Pancreas (tissue), 10 donors: Measurements from ENCODE around the gene PLET1. TPM values are rescaled to one million over a fixed set of nuclear protein-coding genes. Genes with fewer than 3 reads are reported as not detected.
A peak's percentile ranks its signal among the peaks of the same experiment; 100 is the strongest.

ENCODE experiments used
- ATAC-seq, 4 donors: fragments of 200-7000 bp; cut with Tn5 transposase; one replicate each; pipeline versions ENCODE4 v1.8.0 to v1.9.1; 2020; ENCODE audit warnings: mild to moderate bottlenecking in 4 of 4, moderate library complexity in 4 of 4
- DNase-seq, 6 donors: peaks; one replicate each; pipeline ENCODE4 v3.0.0-alpha.2; 2020
- FAIRE-seq: peaks from 2 replicates; lab custom pipeline; 2012; peaks lifted over from hg19 to GRCh38; lab: Jason Lieb, UNC
- H3K27ac ChIP-seq, 4 donors: fragments of 200-600 bp; sonication (generic); 1 replicate in 3 of 4; 2 replicates in 1 of 4; pipeline versions ENCODE4 v1.5.0 to v1.8.0; 2020
- H3K27me3 ChIP-seq, 4 donors: fragments of 200-600 bp; one replicate each; pipeline ENCODE4 v1.8.0; 2021
- H3K36me3 ChIP-seq, 3 donors: fragments of 200-600 bp; sonication (generic) in 1 of 3; one replicate each; pipeline versions ENCODE4 v1.5.0 to v1.8.0; 2020 to 2021
- H3K4me1 ChIP-seq, 3 donors: fragments of 200-600 bp; one replicate each; pipeline ENCODE4 v1.8.0; 2021
- H3K4me3 ChIP-seq, 4 donors: fragments of 200-600 bp; sonication (generic) in 2 of 4; one replicate each; pipeline versions ENCODE4 v1.5.0 to v1.8.0; 2020 to 2021
- H3K9me3 ChIP-seq, 4 donors: fragments of 200-600 bp; one replicate each; pipeline ENCODE4 v1.8.0; 2021
- CTCF ChIP-seq, 4 donors: fragments of 200-600 bp; sonication (generic) in 3 of 4; IDR thresholded peaks; one replicate each; pipeline versions ENCODE4 v1.5.0 to v1.8.0; 2021; ENCODE audit warnings: antibody characterized with exemption in 4 of 4
- WGBS, 2 donors: extraction: QIAGEN DNeasy Blood & Tissue Kit; methylation state at CpG; one replicate each; pipeline ENCODE4 v1.1.7; 2013; 5-methylcytosine and 5-hydroxymethylcytosine counted together
- intact Hi-C, 3 donors: fragments of 100-400 bp; cut with DNase I; formaldehyde crosslinking; loops; one replicate each; pipeline versions ENCODE4 v1.11.1 to v1.14.2; 2022
- polyA plus RNA-seq, 2 donors: library from polyadenylated mRNA; stranded (reverse); fragments of 200-250 nt; gene quantifications; one replicate each; pipeline ENCODE4 v1.2.3, GENCODE V29; 2013
- total RNA-seq, 6 donors: library from RNA; stranded (reverse); fragmentation: NEBNext Ultra II Directional in 4 of 6; extraction: Animal tissue kit (Norgen Biotek cat#: 25700) in 4 of 6; gene quantifications; one replicate each; pipeline versions ENCODE4 v1.2.1 to v1.2.4, GENCODE V29; 2021 to 2023
- donor health status: healthy with polysubstance abuse.
- donor health status: DM: no; HTN: no; CAD: no; lungs with moderate emphysema.
- donor health status: DM: no; HTN: no; CAD: no.
- donor health status: control.
- donor health status: control.
- donor health status: Bipolar disorder and iron deficiency.
- donor health status: DM: yes; HTN: yes; CAD: no.
- donor health status: DM: no; HTN: no; CAD: no.
- donor health status: DM: no; HTN: no; CAD: no.
- donor health status: DM: yes; HTN: yes; CAD: no.

The PLET1 gene
- total and polyA plus RNA-seq, 8 donors: not detected

DNA sequence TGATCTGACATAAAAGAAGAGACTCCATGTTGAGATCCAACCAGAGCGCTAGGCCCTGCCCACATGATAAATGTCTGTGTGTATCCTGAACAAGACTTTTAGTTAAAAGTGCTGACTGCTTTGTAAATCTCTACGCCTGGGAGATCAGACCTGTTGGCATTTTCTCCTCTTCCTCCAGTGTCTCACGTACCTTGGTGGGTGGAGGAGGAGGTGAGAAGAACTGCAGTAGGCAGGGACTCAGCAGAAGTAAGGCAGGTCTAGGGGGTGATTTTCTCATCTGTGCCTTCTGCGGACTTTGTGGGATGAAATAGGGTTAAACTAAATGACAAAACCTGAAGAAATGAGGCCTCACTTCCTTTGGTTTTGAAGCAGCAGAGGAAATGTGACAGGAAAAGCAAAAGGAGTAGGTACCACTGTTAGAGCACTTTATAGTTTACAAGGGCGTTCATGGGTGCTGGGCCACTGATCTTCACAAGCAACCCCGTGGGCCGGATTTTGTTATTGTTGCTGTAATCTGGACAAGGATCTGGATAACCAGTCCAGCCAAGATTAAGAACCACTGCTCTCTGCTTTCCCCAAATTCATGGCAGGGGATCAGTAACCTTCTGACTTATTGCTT, 36.7 kb upstream of the PLET1 start:
- Histone ChIP-seq H3K27me3 (no peaks in the 10 kb centered on the region), H3K36me3 (no peaks in the 10 kb centered on the region), H3K4me3 (no peak overlapping the region), H3K27ac (no peak overlapping the region), H3K4me1 (peaks cover 0 to 11% (median 7%) of the 10 kb centered on the region in 3 donors), H3K9me3 (no peaks in the 10 kb centered on the region)
- no peak for TF ChIP-seq CTCF (IDR thresholded peaks at IDR 0.05)
- DNase-seq: no peak
- intact Hi-C loops: loop anchor here in 1 of 3 donors (10.0 kb wide), 1 partner anchor 257 kb away; no protein-coding TSS in a partner anchor
- WGBS, 2 donors: 83 to 84% methylated on average over 7 of the region's 7 CpGs
- no peak for ATAC-seq
- FAIRE-seq: no peak

- TF ChIP-seq CTCF (IDR thresholded peaks at IDR 0.05): no peak
- FAIRE-seq (no peak), DNase-seq (no peak), ATAC-seq (no peak)
- intact Hi-C loops: loop anchor here in 1 of 3 donors (10.0 kb wide), 1 partner anchor 259 kb away; no protein-coding TSS in a partner anchor
- Histone ChIP-seq H3K4me1 (peaks cover 0 to 11% (median 7%) of the 10 kb centered on the region in 3 donors), H3K9me3 (no peaks in the 10 kb centered on the region), H3K27me3 (no peaks in the 10 kb centered on the region), H3K36me3 (no peaks in the 10 kb centered on the region), H3K4me3 (no peak overlapping the region), H3K27ac (no peak overlapping the region)
- 82 to 88% methylated on average over 4 of the region's 4 CpGs for WGBS, 2 donors
These were observed 35.4 kb upstream of the PLET1 start for GRCh38 chr11:112296044-112296443.

- no peak for DNase-seq
These were observed 34.2 kb upstream of the PLET1 start for GRCh38 chr11:112294688-112295340.

GRCh38 chr11:112293614-112294013, 33.0 kb upstream of the PLET1 start:
- DNase-seq (no peak), ATAC-seq (peak in 3 of 4 donors; percentile 15 to 60 (median 46)), FAIRE-seq (no peak)
- H3K36me3 ChIP-seq: no peaks in the 10 kb centered on the region
- peaks cover 4 to 11% (median 7%) of the 10 kb centered on the region in 3 donors for H3K4me1 ChIP-seq
- H3K27ac ChIP-seq: no peak overlapping the region
- no peaks in the 10 kb centered on the region for H3K9me3 ChIP-seq
- intact Hi-C loops: loop anchor here in 1 of 3 donors (5.0 to 10.0 kb wide), 2 partner anchors 261 to 994 kb away; no protein-coding TSS in a partner anchor
- no peaks in the 10 kb centered on the region for H3K27me3 ChIP-seq
- H3K4me3 ChIP-seq: no peak overlapping the region
- TF ChIP-seq CTCF (IDR thresholded peaks at IDR 0.05): no peak
- 16 to 17% methylated on average over 2 of the region's 2 CpGs for WGBS, 2 donors

More at GRCh38 chr11:112294688-112295340, 34.2 kb upstream of the PLET1 start:
- WGBS, 2 donors: 90 to 91% methylated on average over 3 of the region's 3 CpGs
- intact Hi-C loops: loop anchor here in 1 of 3 donors (5.0 to 10.0 kb wide), 2 partner anchors 260 to 992 kb away; no protein-coding TSS in a partner anchor
- H3K9me3 ChIP-seq: no peaks in the 10 kb centered on the region
- no peaks in the 10 kb centered on the region for H3K27me3 ChIP-seq
- no peak for TF ChIP-seq CTCF (IDR thresholded peaks at IDR 0.05)
- H3K36me3 ChIP-seq: no peaks in the 10 kb centered on the region
- H3K27ac ChIP-seq: no peak overlapping the region
- ATAC-seq (no peak), FAIRE-seq (no peak)
- no peak overlapping the region for H3K4me3 ChIP-seq
- H3K4me1 ChIP-seq: peaks cover 1 to 11% (median 7%) of the 10 kb centered on the region in 3 donors
